CD1c-positive myeloid dendritic cell (primary cell): ENCODE results near the gene COL4A6.

Source experiments
- DNase-seq: peaks from one replicate; pipeline ENCODE4 v3.0.0-alpha.2; 2016; ENCODE audit errors: extremely low spot score

COL4A6 gene

GRCh38 chrX:108270739-108271396 lies 167.4 kb downstream of the COL4A6 start:
- no peak for DNase-seq

GRCh38 chrX:108270280-108270679 lies 167.9 kb downstream of the COL4A6 start:
- no peak for DNase-seq

DNA sequence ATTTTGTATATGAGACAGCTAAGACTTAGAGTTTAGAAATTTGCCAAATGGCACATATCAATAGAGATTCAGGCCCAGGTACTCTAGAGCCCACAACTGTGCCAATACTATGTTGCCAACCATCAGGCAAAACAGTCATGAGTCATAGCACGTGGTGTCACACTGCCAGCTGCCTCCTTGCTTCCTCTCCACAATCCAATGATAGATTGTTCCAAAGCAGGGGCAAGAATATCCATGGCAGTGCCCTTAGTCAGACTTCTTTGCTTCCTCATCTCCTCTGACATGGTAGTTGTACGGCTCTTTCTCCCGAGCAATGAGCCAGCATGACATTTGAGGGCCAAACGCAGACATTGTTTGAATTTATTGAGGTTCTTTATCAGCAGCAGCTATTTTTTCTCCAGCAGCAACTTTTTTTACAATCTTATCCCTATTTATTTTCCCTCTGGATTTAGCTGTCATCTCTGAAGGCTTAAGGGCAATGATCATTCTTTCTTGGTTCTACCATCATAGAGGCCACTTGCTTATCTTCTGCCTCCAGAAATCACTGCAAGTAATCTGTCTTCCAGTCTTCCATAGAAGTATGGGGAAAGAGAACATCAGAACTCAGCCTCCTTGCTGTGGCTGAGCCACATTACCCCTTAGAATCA lies 169.7 kb downstream of the COL4A6 start:
- no peak for DNase-seq

DNA sequence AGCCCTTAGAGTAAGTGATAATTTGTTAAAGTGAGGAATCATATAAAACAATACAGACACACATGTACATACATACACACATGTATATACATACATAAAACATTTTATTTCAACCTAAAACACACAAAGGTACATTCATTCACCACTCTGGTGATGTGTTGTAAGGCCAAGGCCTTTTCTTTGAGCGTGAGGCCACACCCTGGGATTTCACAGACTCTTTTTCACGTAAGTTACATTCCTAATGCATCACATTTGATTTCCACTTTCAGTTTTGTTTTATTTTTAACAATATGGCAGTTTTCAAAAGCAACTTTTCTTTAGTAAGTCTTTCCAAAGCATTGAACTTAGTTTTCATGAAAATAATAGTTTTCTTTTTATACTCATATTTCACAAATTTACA lies 170.7 kb downstream of the COL4A6 start:
- DNase-seq, result no peak

DNA sequence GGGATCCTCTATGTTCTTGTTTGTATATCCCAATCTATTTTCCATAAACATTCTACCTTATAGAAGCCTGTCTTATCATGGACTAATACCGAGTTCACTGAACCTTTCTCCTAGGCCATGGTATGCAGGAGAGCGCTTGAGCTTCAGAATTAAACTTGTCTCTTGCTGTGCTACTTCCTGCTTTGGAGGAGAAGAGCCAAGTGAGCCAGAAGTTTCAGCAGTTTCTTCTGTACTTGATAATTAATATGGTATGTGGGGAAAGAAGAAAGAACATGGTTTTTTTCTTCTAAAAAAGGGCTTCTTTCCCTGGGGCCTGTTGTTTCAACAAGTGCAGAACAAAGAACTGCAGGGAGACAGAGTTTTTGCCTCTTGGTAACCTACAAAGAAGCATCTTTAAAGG lies 173.8 kb downstream of the COL4A6 start:
- no peak for DNase-seq

DNA sequence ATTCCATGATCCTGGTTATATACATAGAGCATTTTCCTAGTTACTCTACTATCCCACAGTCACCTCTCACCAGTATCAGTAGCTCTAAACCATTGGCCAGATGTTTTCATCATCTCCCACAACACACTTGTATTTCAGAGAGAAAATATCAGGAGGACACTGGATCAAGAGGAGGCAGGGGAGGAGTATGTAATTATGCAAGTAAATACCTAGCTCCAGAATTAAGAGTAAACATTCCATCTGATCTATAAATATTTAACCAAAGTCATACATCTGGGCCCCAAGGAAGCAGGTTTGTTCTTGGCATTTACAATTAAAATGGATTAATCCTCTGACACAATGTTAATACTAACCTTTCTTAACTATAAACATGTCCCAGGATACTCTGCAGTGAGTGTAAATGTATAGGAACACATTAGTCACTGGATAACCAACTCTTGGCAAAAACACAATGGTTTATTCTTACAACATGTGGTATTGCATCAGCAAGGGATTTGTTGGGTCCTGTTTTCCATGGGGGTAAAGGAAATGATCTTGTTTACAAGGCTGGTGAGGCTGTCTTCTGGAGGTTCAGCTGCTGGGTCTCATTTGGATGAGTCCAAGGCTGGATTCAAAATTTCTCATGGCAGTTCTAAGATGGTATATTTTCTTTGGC lies 176.5 kb downstream of the COL4A6 start:
- no peak for DNase-seq

GRCh38 chrX:108257556-108257955 lies 180.7 kb downstream of the COL4A6 start:
- DNase-seq, result no peak

DNA sequence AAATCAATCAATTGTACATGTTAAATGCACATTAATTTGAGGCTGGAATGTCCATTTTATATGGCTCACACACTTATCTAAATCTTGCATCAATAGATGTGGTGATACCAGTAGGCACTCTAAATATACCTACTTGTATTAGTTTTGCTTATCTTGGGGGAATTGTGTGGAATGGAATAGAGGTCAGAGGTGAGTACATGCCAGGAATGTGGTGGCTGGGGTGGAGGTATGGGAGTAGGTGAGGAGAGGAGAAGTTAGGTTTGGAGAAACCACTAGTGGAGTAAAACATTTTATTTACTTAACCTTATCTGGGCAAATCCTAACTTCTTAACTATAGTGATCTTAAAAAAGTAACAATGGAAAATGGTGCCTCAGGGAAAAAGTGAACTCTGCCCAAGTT lies 183.6 kb downstream of the COL4A6 start:
- DNase-seq, result no peak

DNA sequence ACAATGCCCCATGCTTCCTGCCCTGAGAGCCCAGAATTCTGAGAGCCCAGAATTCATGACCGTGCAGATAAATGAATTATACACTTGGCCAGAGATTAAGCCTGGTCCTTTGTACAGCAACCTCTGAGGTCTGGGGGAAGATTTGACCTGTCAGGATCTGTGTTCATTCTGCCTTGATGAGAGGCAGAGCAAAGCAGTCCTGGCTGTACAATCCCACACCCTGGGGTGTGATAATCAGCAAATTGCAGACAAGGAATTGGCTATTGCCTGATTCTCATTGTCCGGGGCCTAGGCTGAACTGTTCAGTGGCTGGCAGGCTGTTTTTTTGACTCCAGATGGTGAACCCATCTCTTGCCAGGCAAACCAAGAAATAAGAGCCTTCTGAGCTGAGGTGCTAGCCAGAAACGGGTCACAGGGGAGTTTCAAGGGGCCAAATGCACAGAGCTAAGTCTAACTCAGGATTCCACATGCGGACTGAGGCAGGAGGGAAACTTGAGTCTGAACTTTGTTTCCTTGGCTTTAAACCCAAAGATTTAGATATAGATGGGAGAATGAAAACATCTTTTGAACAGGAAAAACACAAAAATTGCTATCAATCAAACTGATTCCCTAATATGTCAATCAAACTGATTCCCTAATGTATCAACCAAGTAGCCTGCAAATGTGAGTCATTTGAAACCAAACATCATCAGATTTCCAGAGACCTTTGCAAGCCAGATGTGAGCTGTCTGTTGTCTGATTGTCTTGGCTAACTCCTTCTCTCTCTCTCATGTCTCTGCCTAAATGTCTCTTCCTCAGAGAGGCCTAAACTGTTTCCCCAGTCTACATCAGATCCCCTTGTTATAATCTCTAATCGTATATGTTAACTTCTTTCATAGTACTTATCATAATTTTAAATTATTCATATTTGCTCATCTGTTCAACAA lies 187.3 kb downstream of the COL4A6 start:
- no peak for DNase-seq

DNA sequence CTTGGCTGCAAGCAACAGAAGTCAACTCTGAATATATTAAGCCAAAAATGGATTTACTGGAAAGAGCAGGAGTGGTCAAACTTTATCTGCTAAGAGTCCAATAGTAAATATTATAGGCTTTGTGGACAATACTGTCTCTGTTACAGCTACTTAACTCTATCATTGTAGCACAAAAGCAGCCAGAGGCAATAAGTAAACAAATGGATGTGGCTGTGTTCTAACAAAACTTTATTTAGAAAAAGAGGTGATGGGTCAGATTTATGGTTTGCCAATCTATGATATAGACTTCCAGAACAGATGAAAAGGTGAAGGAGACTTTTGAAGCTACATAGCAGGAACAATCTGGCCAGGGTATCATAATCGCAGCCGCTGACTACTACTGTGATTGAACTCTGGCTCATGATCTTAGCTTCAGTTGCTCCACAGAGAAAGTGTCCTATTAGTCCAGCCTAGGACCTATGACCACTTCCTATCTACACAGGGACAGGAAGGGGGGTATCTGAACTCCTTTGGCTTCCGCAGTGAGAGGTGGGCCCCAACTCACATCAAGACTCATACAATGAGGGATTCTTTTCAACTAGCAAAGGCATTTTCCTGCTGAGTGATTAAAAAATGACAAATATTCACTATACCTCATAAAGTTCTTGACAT lies 191.8 kb downstream of the COL4A6 start:
- no peak for DNase-seq

DNA sequence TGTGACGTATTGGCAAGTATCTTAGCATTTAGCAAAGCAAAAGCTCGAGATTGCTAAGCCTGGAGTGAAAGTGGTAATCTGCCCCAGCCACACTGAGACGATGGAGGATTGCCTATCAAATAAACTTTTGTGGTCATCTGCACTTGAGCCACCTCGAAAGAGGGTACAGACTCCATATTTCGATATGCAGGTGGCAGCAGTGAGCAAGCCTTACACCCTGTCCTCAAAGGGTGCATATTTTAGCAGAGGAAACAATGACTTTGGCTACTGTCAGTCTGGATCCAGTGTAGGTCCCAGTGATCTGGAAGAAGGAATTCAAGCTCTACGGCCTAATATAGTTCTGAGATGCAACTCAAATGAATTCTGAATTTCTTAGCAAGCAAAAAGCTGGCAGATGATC lies 192.8 kb downstream of the COL4A6 start:
- DNase-seq, result no peak

GRCh38 chrX:108235986-108236385 lies 202.2 kb downstream of the COL4A6 start:
- DNase-seq, result no peak

GRCh38 chrX:108230574-108230973 lies 207.6 kb downstream of the COL4A6 start:
- DNase-seq, result no peak

DNA sequence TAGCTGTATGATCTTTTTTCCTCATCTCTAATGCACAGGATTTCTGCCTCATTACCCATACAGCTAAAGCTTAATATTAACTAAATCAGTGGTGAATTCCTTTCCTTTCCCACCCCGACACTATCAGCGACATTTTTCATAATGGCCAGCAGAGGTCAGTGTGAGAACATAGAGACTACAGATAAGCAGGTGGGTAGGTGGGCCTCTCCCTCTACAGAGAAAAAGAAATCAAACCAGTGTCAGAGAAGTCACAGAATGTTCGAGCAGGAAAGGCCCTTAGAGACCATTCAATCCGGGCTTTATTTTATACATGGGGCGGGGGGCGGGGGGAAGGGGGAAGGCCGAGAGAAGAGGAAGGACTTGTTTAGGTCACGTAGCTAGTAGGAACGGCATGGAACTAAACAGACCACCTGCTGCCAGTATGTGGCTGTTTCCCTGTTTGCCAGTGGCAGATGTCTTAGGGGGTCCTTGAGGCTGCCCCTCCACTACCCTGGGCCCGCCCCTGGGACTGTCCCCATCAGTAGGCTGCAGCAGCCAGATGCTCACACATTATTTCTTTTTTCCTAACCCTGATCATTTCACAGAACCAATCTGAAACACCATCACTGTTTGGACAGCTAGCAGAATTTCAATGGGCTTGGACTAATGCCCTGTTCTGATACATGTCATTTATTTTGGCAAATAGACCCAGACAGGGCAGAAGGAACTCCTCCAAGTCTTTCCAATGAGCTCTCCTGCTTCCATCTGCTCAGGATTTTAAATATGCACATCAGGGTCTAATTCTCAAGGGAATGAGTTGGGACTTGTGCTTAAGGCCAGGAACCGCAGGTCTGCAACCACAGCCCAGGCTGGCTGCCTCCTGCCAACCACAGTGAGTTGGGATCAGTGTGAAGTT lies 213.2 kb downstream of the COL4A6 start:
- peak; percentile 1 for DNase-seq

GRCh38 chrX:108224218-108224617 lies 214.0 kb downstream of the COL4A6 start:
- DNase-seq, result no peak

- DNase-seq, result no peak
Measured at GRCh38 chrX:108223585-108223984, 214.6 kb downstream of the COL4A6 start.

- no peak for DNase-seq
Measured at GRCh38 chrX:108221301-108221864, 216.8 kb downstream of the COL4A6 start.

GRCh38 chrX:108219949-108220601 lies 218.1 kb downstream of the COL4A6 start:
- DNase-seq, result no peak

DNA sequence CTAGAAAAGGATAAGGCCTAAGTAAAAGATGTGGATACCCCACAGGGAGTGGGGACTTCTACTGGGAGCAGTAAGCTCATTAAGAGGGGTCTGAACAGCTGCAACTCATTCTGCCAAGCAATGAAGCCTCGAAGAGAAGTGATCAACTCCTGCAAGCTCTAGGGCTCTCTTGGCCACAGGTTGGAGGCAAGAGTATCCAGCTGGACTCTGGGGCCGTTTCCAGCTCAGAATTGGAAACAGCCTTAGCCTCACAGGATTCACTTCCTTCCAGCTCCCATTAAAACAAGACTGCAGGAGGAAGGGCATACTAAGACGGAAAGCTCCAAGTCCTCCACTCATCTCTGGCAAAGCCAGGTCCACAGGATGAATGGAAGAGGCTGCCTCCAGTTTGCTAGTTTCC lies 220.3 kb downstream of the COL4A6 start:
- no peak for DNase-seq
